GM18511 (cell line): ENCODE measurements around the gene ALS2CL.

Source experiments
- ATAC-seq: cut with Tn5 transposase; IDR thresholded peaks from one replicate; pipeline ENCODE4 v1.9.1; 2021; ENCODE audit warnings: mild to moderate bottlenecking, moderate library complexity; ENCODE audit not compliant: unreplicated experiment

ALS2CL gene

DNA sequence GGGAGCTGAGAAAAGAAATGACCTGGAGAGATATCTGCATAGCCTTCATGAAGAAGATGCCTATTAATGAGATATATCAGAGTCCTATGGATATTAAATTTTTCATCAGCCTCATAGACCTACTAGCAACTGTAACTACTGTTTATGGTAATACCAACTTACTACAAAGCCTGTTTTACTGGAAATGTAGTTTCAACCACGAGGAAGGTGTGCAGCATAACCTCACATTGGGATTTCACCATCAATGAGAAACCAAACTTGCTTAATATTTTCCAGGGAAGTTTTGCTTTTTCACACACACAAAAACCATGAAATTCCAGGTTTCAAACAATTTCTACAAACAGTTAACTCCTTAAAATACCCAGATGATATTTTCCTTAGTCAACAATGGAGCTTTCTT is 49.8 kb downstream of the ALS2CL start:
- no peak for ATAC-seq

GRCh38 chr3:46642971-46643370 is 50.5 kb downstream of the ALS2CL start:
- ATAC-seq: no peak

GRCh38 chr3:46640927-46641326 is 52.6 kb downstream of the ALS2CL start:
- ATAC-seq: no peak

DNA sequence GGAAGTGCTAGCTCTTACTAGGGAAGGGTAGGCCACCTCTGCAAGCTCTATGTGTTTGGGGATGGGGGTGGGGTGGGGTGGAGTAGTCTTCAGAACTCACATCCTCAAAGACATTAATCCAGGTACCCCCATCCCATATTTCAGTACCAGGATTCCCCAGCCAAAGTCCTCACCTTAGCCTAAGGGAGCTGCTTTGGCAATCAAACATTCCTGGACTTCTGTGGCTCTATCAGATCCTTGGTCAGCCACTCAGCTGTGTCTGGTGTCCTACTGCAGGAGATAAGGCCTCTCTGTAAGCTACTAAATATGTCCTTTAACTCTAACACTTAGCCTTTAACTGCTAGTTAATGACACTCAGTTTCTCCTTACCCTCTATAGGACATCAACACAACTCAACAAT is 54.3 kb downstream of the ALS2CL start:
- no peak for ATAC-seq

DNA sequence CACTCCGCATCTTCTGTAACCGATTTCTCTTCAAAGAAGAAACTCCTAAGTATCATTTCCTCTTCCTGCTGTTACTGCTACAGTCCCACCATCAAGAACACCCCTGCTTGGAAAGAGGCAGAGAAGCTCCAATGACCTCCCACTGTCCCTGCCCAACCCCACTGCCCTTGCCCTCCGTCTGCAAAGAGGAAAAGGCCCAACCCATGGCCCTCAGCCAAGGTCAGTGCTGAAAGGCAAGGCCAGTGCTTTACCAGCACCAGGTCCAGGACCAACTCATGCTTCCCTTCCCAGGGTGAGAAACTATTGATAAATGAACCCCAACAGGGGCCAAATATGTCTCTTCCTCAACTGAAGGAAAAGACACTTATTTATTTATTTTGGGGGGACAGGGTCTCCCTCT is 58.6 kb downstream of the ALS2CL start:
- no peak for ATAC-seq

- ATAC-seq: no peak
These were observed 60.7 kb downstream of the ALS2CL start for GRCh38 chr3:46632792-46633191.

- ATAC-seq: peak; percentile 84
These were observed 63.6 kb downstream of the ALS2CL start for GRCh38 chr3:46629551-46630517.

DNA sequence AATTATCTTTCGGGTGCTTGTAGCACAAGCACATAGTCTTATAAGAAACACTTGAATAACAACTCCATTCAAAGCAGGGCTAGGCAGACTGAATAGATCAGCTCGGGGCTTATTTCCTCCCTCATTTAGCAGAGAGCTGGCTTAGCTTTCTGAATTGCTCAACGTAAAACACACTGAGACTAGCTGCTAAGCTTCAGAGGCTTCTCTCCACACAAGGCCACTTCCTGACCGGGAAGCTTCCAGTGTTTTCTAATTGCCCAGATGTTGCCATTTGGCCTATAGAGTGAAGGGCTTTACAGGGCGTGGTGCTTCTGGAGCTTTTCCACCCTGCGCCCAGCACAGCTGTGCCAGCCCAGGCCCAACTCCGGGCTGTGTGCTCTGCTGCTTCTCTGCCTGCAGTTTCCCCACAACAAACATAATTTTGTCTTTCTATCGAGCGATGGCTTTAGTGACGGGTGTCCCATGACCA is 64.5 kb downstream of the ALS2CL start:
- no peak for ATAC-seq

GRCh38 chr3:46627078-46627477 is 66.4 kb downstream of the ALS2CL start:
- ATAC-seq: no peak

GRCh38 chr3:46626039-46626438 is 67.4 kb downstream of the ALS2CL start:
- no peak for ATAC-seq

DNA sequence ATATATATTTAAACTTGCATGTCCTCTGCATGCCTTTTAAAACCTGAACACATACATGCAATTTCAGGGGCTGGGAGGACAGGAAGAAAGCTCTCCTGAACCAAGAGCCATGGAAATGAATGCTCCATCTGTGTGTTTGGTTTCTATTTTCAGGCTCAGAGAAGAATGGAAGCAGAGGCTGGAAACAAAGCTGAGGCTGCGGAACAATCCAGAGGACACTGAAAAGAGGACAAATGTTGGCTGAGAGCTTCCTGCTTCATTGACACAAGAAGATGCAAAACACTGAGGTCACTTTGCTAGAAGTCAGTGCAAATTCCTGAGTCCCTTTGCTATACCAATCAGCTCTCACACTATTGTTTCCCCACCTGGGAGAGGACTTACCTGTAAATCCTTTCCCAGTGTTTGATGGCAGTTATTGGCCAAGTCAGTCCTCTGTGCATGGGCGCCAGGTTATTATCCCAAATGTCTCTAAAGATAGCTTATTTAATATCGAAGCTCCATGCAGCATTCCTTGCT is 68.4 kb downstream of the ALS2CL start:
- no peak for ATAC-seq

GRCh38 chr3:46624533-46624932 is 68.9 kb downstream of the ALS2CL start:
- ATAC-seq: no peak

DNA sequence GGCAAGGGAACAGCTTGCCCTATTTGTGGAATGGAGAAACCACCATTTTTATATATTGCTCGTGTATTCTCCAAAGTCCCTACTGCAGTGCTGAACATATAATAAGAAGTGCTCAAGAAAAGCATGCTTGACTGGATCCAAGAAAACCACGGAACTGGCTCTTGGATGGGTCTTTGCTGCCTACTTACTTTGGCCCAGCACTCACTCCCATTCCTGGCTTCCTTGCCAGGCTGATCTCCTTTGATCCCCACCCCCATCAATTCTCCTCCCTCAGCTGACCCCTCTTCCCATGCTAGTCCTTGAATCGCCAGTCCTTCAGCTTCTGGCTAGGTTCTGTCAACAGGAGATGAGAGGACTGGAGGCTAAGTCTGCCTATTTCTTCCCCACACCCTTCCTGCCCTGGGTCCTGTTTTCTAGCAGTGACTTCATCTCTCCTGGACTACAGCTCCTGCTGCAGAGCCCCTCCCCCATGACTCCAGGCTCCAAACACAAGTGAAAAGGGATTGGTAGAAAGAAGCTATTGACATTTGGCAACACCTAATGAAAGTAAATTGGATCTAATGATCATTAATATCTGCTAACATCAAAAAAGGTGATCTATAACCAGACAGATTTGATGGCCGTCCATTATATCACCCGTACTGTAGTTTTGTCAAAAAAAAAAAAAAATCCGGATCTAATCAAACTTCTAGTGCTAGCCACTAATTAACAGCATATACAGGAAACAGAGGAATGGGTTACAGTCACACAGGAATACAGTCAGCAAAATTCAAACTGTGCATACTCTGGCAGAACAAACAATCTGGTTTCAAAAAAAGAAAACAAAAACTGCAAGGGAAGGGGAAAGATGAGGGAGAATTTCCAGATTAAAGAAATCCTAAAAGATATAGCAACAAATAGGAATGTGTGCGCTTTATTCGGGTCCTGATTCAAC is 73.4 kb downstream of the ALS2CL start:
- no peak for ATAC-seq
